Hematopoietic multipotent progenitor cell treated with erythropoietin and hydrocortisone succinate and interleukin-3 and kit ligand, for 4 days (in vitro differentiated cells): Measurements from ENCODE around the gene USP5.
A peak's percentile ranks its signal among the peaks of the same experiment; 100 is the strongest.
"Not testable (repeated sequence)": the region's sequence is repeated elsewhere in the genome, so short reads cannot be mapped to it uniquely, and the experiment has no call there.

ENCODE experiments used
- DNase-seq: peaks from one replicate; pipeline ENCODE4 v3.0.0-alpha.2; 2015

The USP5 gene

GRCh38 chr12:6889775-6890573 lies 38.0 kb downstream of the USP5 start:
- not testable (repeated sequence) for DNase-seq

DNA sequence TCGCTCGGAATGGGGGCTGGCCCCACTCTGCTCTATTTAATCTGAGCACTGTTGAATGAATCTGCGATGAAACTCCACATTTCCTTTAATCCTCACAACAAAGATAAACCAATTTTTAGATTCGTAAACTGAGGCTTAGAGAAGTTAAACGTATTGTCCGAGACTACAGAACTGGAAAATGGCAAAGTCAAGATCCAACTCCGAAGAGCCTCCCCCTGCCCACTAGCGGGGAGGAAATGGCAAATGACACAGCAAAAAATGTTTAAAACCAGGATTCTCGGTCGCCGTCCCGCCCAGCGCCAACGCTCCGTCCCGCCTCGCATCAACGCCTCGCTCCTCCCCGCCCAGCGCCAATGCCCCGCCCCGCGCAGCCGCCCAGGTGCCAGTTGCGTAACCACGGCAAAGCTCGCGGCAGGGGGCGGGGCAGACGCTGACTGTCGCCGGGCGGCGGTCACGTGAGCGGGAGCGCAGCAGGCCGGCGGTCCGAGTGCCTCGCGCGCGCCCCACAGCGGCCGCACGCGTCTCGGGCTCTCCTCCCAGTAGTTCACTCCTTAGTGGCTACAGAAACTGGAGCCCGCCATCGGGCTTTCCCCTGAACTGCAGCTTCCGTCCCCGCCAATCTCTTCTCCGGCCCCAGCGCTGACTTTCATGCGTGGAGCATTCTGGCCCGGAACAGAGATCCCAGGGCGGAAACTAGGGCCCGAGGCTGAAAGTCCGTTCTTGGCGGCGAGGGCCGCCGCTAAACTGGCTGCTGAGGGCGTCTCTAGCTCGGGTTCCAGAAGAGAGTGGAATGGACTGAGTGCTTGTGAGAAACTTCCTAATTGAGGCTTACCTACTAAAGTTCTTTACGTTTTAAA lies 39.1 kb downstream of the USP5 start:
- DNase-seq, result peak; percentile 99

- no peak for DNase-seq
Observed at GRCh38 chr12:6891646-6892001, 39.7 kb downstream of the USP5 start.

DNA sequence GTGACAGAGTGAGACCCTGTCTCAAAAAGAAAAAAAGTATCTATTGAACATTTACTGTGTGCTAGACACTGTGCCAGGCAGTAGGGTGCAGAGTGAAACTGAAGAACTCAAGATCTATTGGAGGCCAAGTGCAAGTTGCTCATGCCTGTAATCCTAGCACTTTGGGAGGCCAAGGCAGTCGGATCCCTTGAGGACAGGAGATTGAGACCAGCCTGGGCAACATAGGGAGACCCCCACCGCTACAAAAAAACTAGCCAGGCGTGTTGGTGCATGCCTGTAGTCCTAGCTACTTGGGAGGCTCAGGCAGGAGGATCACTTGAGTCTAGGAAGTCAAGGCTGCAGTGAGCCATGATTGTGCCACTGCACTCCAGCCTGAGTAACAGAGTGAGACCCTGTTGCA lies 40.7 kb downstream of the USP5 start:
- DNase-seq, result not testable (repeated sequence)

- DNase-seq, result no peak
Observed at GRCh38 chr12:6894321-6894720, 42.4 kb downstream of the USP5 start.

DNA sequence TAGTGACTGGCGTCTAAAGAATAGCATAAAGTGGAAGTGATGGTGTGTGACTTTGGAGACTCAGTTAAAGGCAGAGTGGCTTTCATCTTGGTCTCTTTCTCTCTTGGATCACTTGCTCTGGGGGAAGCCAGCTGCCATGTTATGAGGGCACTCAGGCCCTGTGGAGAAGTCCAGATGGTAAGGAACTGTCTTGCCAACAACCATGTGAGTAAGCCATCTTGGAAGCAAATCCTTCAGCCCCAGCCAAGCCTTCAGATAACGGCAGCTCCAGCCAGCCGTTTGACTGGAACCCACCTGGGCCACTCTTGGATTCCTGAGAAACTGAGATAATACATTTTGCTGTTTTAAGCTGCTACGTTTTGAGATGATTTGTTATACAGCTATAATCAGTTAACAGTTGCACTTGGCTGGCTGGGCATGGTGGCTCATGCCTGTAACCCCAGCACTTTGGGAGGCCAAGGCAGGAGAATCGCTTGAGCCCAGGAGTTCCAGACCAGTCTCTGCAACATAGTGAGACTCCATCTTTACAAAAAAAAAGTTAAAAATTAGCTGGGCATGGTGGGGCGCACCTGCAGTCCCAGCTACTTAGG lies 45.0 kb downstream of the USP5 start:
- no peak for DNase-seq

DNA sequence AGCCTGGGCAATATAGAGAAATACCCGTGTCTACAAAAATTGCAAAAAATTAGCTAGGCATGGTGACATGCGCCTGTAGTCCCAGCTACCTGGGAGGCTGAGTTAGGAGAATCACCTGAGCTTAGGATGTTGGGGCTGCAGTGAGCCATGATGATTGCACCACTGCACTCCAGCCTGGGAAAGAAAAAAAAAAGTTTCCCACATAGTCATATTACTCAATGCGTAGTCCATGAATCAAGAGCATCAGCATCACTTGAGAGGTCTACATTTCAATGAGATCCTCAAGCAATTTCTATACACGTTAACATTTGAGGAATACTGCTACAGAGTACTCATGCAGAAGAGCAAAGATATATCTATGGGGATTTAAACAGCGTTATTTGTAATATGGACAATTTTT lies 47.5 kb downstream of the USP5 start:
- DNase-seq, result no peak

DNA sequence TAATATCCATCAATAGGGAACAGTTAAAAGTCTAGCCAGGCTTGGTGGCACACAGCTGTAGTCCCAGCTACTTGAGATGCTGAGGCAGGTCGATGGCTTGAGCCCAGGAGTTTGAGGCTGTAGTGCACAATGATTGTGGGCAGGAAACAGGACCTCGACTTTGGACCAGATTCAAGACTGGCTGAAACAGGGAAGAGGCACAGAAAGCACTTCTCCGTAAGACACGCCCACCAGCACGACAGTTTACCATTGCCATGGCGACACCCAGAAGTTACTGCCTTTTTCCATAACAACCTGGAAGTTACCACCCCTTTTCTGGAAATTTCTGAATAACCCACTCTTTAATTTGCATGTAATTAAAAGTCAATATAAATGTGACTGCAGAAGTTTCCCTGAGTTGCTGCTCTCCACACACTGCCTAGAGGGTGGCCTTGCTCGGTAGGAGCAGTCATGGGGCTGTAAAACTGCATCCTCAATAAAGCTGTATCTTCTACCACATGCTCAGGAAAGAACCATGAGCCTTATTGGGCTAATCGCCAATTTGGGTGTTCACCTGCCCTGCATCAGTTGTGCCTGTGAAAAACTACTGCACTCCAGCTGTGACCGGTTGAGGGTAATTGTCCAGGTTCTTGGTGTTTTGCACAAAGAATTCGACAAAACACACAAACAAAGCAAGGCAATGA lies 48.0 kb downstream of the USP5 start:
- peak; percentile 87 for DNase-seq

DNA sequence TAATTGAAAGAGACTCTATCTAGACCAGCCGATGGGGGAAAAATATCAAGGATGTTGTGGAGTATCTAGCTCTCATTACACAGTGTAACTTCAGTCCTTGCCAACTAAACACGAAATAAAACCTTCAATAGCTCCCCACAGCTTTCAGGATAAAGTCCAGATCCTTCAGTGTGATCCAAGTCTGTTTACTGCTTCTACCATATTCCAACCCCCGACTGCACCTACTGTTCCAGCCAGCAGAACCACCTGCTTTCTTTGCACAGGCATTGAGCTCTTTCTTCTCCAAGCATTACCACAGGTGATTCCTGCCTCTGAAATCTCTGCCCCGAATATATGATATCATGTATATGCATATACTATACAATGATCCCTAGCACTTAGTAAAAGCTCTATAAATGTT lies 50.5 kb downstream of the USP5 start:
- DNase-seq, result no peak

DNA sequence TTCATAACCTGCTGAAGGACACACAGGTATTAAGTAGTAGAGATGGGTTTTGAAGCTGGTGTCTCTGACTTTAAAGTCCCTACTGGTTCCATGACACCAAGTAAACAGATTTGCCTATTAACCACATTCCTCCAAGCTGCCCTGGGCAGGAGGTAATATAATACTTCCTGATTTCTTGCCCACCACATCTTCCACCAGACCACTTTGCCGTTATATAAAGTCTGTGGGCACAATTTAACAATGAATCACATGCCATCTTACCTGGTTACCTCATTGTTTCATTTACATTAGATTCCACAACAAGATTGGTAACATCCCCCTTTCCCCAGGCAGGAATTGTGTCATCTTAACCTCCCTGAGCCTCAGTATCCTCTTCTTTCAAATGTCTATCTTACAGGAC lies 51.8 kb downstream of the USP5 start:
- DNase-seq, result peak; percentile 53

- DNase-seq, result peak; percentile 99
Observed at GRCh38 chr12:6904280-6905276, 52.6 kb downstream of the USP5 start, which contains the start of gene LRRC23. LRRC23 (plus strand) TSS chr12:6904822; CDS start chr12:6905634, 812 bp downstream.

GRCh38 chr12:6905414-6906040 lies 53.6 kb downstream of the USP5 start:
- DNase-seq, result no peak

DNA sequence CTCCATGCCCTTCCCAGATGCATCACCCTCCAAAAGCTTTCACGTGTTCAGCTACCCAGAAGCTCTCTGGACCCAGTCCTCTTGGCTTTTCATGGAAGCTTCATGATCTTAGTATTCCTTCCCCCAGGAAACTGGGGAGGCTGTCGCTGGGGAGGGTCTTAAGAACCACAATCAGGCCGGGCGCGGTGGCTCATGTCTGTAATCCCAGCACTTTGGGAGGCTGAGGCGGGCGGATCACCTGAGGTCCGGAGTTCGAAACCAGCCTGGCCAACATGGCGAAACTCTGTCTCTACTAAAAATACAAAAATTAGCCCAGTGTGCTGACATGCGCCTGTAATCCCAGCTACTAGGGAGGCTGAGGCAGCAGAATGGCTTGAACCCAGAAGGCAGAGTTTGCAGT lies 56.2 kb downstream of the USP5 start:
- DNase-seq, result not testable (repeated sequence)

GRCh38 chr12:6909421-6910145 lies 57.6 kb downstream of the USP5 start:
- no peak for DNase-seq

GRCh38 chr12:6912164-6912935 lies 60.4 kb downstream of the USP5 start:
- DNase-seq, result no peak

GRCh38 chr12:6914246-6914946 lies 62.4 kb downstream of the USP5 start, which contains the start of gene ENO2:
ENO2 (plus strand) TSS chr12:6914580; CDS start chr12:6915833, 1,253 bp downstream.
- peak; percentile 80 for DNase-seq

GRCh38 chr12:6914947-6915788 lies 63.2 kb downstream of the USP5 start:
- DNase-seq, result peak; percentile 56

- no peak for DNase-seq
Observed at GRCh38 chr12:6915789-6916285, 63.9 kb downstream of the USP5 start.
